Muscle of back (tissue), 11 donors: ENCODE data around the gene KLHL22. TPM values are rescaled to one million over a fixed set of nuclear protein-coding genes. Genes with fewer than 3 reads are reported as not detected.
A peak's percentile ranks its signal among the peaks of the same experiment; 100 is the strongest.
"Not testable (repeated sequence)": the region's sequence is repeated elsewhere in the genome, so short reads cannot be mapped to it uniquely, and the experiment has no call there.

ENCODE experiments used
- DNase-seq, 3 donors: peaks; one replicate each; pipeline versions ENCODE4 v3.0.0 to v3.0.0-alpha.2; 2013
- polyA plus RNA-seq, 10 donors: library from polyadenylated mRNA; unstranded; fragments of 120-200 nt; gene quantifications; one replicate each; pipeline ENCODE4 v1.2.1, GENCODE V29; 2013; ENCODE audit not compliant: insufficient read length in 10 of 10

KLHL22 gene
- polyA plus RNA-seq, 10 donors = 27.6 to 38.3 (median 31.8) TPM

GRCh38 chr22:20525048-20525447 is 29.5 kb upstream of the KLHL22 start:
- no peak for DNase-seq

GRCh38 chr22:20524004-20524481 is 28.4 kb upstream of the KLHL22 start:
- no peak for DNase-seq

GRCh38 chr22:20523086-20523983 is 27.7 kb upstream of the KLHL22 start:
- no peak for DNase-seq

GRCh38 chr22:20522134-20523004 is 26.8 kb upstream of the KLHL22 start:
- no peak for DNase-seq

- no peak for DNase-seq
These were observed 24.5 kb upstream of the KLHL22 start for GRCh38 chr22:20520093-20520511.

- no peak for DNase-seq
These were observed 24.0 kb upstream of the KLHL22 start for GRCh38 chr22:20519558-20519957.

GRCh38 chr22:20517841-20518592 is 22.4 kb upstream of the KLHL22 start:
- DNase-seq = no peak

- no peak for DNase-seq
These were observed 21.8 kb upstream of the KLHL22 start for GRCh38 chr22:20517422-20517821.

- no peak for DNase-seq
These were observed 20.8 kb upstream of the KLHL22 start for GRCh38 chr22:20516399-20516798.

GRCh38 chr22:20514658-20515406 is 19.2 kb upstream of the KLHL22 start:
- DNase-seq = no peak

- no peak for DNase-seq
These were observed 16.1 kb upstream of the KLHL22 start for GRCh38 chr22:20511578-20512229.

GRCh38 chr22:20510811-20511577 is 15.4 kb upstream of the KLHL22 start:
- DNase-seq = no peak

- peak; percentile 61 to 88 (median 80) for DNase-seq
These were observed 13.9 kb upstream of the KLHL22 start for GRCh38 chr22:20509344-20510047.

- peak in 1 of 3 donors; percentile 29 for DNase-seq
These were observed 13.2 kb upstream of the KLHL22 start for GRCh38 chr22:20508815-20509271.

GRCh38 chr22:20508067-20508755 is 12.6 kb upstream of the KLHL22 start:
- DNase-seq = not testable (repeated sequence)

- DNase-seq = peak; percentile 88 to 95 (median 90)
These were observed 11.9 kb upstream of the KLHL22 start, which contains the start of gene MED15 for GRCh38 chr22:20507253-20508066. MED15 (plus strand) TSS chr22:20507610; CDS start chr22:20507679, 69 bp downstream.
